CD14-positive monocyte (primary cell): ENCODE data around the gene USP47. TPM values are rescaled to one million over a fixed set of nuclear protein-coding genes. Genes with fewer than 3 reads are reported as not detected.

Experiments used
- DNase-seq, 3 donors: peaks; one replicate each; pipeline ENCODE4 v3.0.0-alpha.2; 2011 to 2022
- H2AFZ ChIP-seq: 2 replicates; pipeline ENCODE4 v1.6.0; 2012; ENCODE audit warnings: mild to moderate bottlenecking, low read depth, low read length, inconsistent platforms; ENCODE audit not compliant: insufficient read depth, poor library complexity, severe bottlenecking
- H3K27ac ChIP-seq, 2 donors: 1 replicate in 1 of 2; 2 replicates in 1 of 2; pipeline ENCODE4 v1.5.1; 2012 to 2013; ENCODE audit warnings: low read length in 2 of 2, control low read depth in 1 of 2, inconsistent platforms in 1 of 2, low read depth in 1 of 2, mild to moderate bottlenecking in 1 of 2
- H3K27me3 ChIP-seq, 2 donors: one replicate each; pipeline versions ENCODE4 v1.6.0 to v1.6.1; 2011 to 2013; ENCODE audit warnings: low read length in 2 of 2; ENCODE audit not compliant: control insufficient read depth in 2 of 2, insufficient read depth in 2 of 2
- H3K36me3 ChIP-seq, 2 donors: replicated peaks in 1 of 2; 1 replicate in 1 of 2; 2 replicates in 1 of 2; pipeline versions ENCODE4 v1.5.1 to v1.6.1; 2012 to 2013; ENCODE audit warnings: low read length in 2 of 2, control low read depth in 1 of 2, inconsistent platforms in 1 of 2, mild to moderate bottlenecking in 1 of 2; ENCODE audit not compliant: insufficient read depth in 2 of 2, control insufficient read depth in 1 of 2
- H3K4me1 ChIP-seq, 2 donors: 1 replicate in 1 of 2; 2 replicates in 1 of 2; pipeline versions ENCODE4 v1.5.1 to v1.6.1; 2012 to 2013; ENCODE audit warnings: low read length in 2 of 2, control low read depth in 1 of 2, inconsistent platforms in 1 of 2, mild to moderate bottlenecking in 1 of 2, moderate library complexity in 1 of 2; ENCODE audit not compliant: insufficient read depth in 2 of 2, control insufficient read depth in 1 of 2
- H3K4me2 ChIP-seq: replicated peaks from 2 replicates; pipeline ENCODE3; 2012; ENCODE audit warnings: low read length, moderate library complexity, mild to moderate bottlenecking; ENCODE audit not compliant: poor library complexity, severe bottlenecking; ENCODE audit errors: extremely low read depth
- H3K4me3 ChIP-seq, 3 experiments: fragments of 200-600 bp in 1 of 3; sonication (generic) in 1 of 3; replicated peaks in 1 of 3; 1 replicate in 2 of 3; 2 replicates in 1 of 3; pipeline ENCODE4 v1.5.1; 2011 to 2013; ENCODE audit warnings: low read length in 3 of 3, mild to moderate bottlenecking in 3 of 3, control low read depth in 2 of 3, low read depth in 2 of 3, inconsistent platforms in 1 of 3, moderate library complexity in 1 of 3
- H3K79me2 ChIP-seq: 2 replicates; pipeline ENCODE4 v1.6.0; 2012; ENCODE audit warnings: mild to moderate bottlenecking, control low read depth, inconsistent platforms, low read length, moderate library complexity; ENCODE audit not compliant: insufficient read depth
- H3K9ac ChIP-seq: 2 replicates; pipeline ENCODE4 v1.6.0; 2017; ENCODE audit warnings: low read length, mild to moderate bottlenecking; ENCODE audit not compliant: insufficient read depth, poor library complexity, severe bottlenecking
- H3K9me3 ChIP-seq, 2 donors: replicated peaks in 1 of 2; 1 replicate in 1 of 2; 2 replicates in 1 of 2; pipeline versions ENCODE4 v1.5.1 to v1.6.1; 2012 to 2013; ENCODE audit warnings: low read length in 2 of 2, control low read depth in 1 of 2; ENCODE audit not compliant: control insufficient read depth in 1 of 2, insufficient read depth in 1 of 2
- H4K20me1 ChIP-seq: 2 replicates; pipeline ENCODE4 v1.6.0; 2012; ENCODE audit warnings: mild to moderate bottlenecking, low read length, control low read depth, moderate library complexity; ENCODE audit not compliant: insufficient read depth
- H3K27ac Mint-ChIP-seq, 7 donors: one replicate each; pipeline ENCODE4 v1.8.0; 2020; ENCODE audit warnings: mild to moderate bottlenecking in 7 of 7, mixed read lengths in 7 of 7, moderate library complexity in 6 of 7, inconsistent platforms in 2 of 7
- H3K27me3 Mint-ChIP-seq, 3 donors: one replicate each; pipeline ENCODE4 v1.8.0; 2021 to 2022; ENCODE audit warnings: low read depth in 3 of 3, mild to moderate bottlenecking in 3 of 3, mixed read lengths in 3 of 3, moderate library complexity in 3 of 3, inconsistent platforms in 1 of 3
- H3K36me3 Mint-ChIP-seq, 2 donors: one replicate each; pipeline ENCODE4 v1.8.0; 2020; ENCODE audit warnings: mixed read lengths in 2 of 2, inconsistent platforms in 1 of 2, mild to moderate bottlenecking in 1 of 2
- H3K4me1 Mint-ChIP-seq: one replicate; pipeline ENCODE4 v1.8.0; 2020; ENCODE audit warnings: mild to moderate bottlenecking, mixed read lengths
- H3K4me3 Mint-ChIP-seq, 2 donors: one replicate each; pipeline ENCODE4 v1.8.0; 2020; ENCODE audit warnings: mild to moderate bottlenecking in 2 of 2, mixed read lengths in 2 of 2, moderate library complexity in 1 of 2
- H3K9me3 Mint-ChIP-seq, 7 donors: one replicate each; pipeline ENCODE4 v1.8.0; 2020 to 2022; ENCODE audit warnings: mixed read lengths in 7 of 7, mild to moderate bottlenecking in 6 of 7, moderate library complexity in 6 of 7, inconsistent platforms in 2 of 7
- CTCF ChIP-seq: fragments of 200-600 bp; IDR thresholded peaks from one replicate; pipeline ENCODE4 v1.8.0; 2022; ENCODE audit warnings: antibody characterized with exemption, mild to moderate bottlenecking
- WGBS: methylation state at CpG from one replicate; pipeline ENCODE4 v1.1.5; 2013; ENCODE audit warnings: missing lambda C conversion rate; ENCODE audit not compliant: insufficient coverage; 5-methylcytosine and 5-hydroxymethylcytosine counted together
- intact Hi-C, 2 donors: fragments of 100-400 bp; cut with micrococcal nuclease; formaldehyde crosslinking; loops; one replicate each; pipeline versions ENCODE4 v1.15.0 to v1.15.1; 2023
- polyA plus RNA-seq, 3 donors: library from polyadenylated mRNA; depleted of rRNA in 1 of 3; unstranded in 2 of 3; stranded (reverse) in 1 of 3; fragments of 300-500 nt in 2 of 3; fragments of >200 nt in 1 of 3; fragmentation: Illumina TruSeq in 2 of 3; gene quantifications; 1 replicate in 2 of 3; 2 replicates in 1 of 3; pipeline ENCODE4 v1.2.3, GENCODE V29; 2012 to 2021

The USP47 gene
- polyA plus RNA-seq, 3 donors, result 8.1 to 17.5 (median 10.5) TPM

- no peak overlapping the region for H3K4me2 ChIP-seq
- no peak for DNase-seq
- no peak overlapping the region for H3K4me3 ChIP-seq
- Mint-ChIP-seq H3K4me1 (no peaks in the 10 kb centered on the region), H3K27me3 (no peaks in the 10 kb centered on the region), H3K36me3 (peaks cover 56 to 62% of the 10 kb centered on the region in 2 donors), H3K4me3 (no peak overlapping the region), H3K9me3 (no peaks in the 10 kb centered on the region), H3K27ac (no peak overlapping the region)
- intact Hi-C loops, result no loop called here
- no peaks in the 10 kb centered on the region for H3K4me1 ChIP-seq
- no peak overlapping the region for H3K9ac ChIP-seq
- no peak overlapping the region for H3K27ac ChIP-seq
- H4K20me1 ChIP-seq, result no peaks in the 10 kb centered on the region
- H3K27me3 ChIP-seq, result no peaks in the 10 kb centered on the region
- H3K9me3 ChIP-seq, result no peaks in the 10 kb centered on the region
- no peak overlapping the region for H2AFZ ChIP-seq
- peaks cover 52 to 87% of the 10 kb centered on the region in 2 donors for H3K36me3 ChIP-seq
- no peak for TF ChIP-seq CTCF
- no peaks in the 10 kb centered on the region for H3K79me2 ChIP-seq
- WGBS, result no CpG with 5 or more reads among the region's 3 CpGs
Measured at GRCh38 chr11:11901929-11902328, 60.2 kb downstream of the USP47 start.

- no peak overlapping the region for H3K4me3 ChIP-seq
- no peaks in the 10 kb centered on the region for H3K9me3 Mint-ChIP-seq
- H4K20me1 ChIP-seq, result no peaks in the 10 kb centered on the region
- TF ChIP-seq CTCF, result no peak
- no peak overlapping the region for H3K4me2 ChIP-seq
- no peak for DNase-seq
- H3K36me3 Mint-ChIP-seq, result peaks cover 51 to 60% of the 10 kb centered on the region in 2 donors
- H3K9me3 ChIP-seq, result no peaks in the 10 kb centered on the region
- H3K27ac ChIP-seq, result no peak overlapping the region
- no peak overlapping the region for H3K27ac Mint-ChIP-seq
- H3K27me3 ChIP-seq, result no peaks in the 10 kb centered on the region
- H3K27me3 Mint-ChIP-seq, result no peaks in the 10 kb centered on the region
- no peak overlapping the region for H3K4me3 Mint-ChIP-seq
- no peak overlapping the region for H2AFZ ChIP-seq
- peaks cover 50 to 79% of the 10 kb centered on the region in 2 donors for H3K36me3 ChIP-seq
- no peaks in the 10 kb centered on the region for H3K79me2 ChIP-seq
- H3K4me1 ChIP-seq, result no peaks in the 10 kb centered on the region
- H3K4me1 Mint-ChIP-seq, result no peaks in the 10 kb centered on the region
- H3K9ac ChIP-seq, result no peak overlapping the region
- intact Hi-C loops, result no loop called here
Measured at GRCh38 chr11:11909727-11910126, 68.0 kb downstream of the USP47 start.
